Fibroblast of villous mesenchyme (primary cell): ENCODE data around the gene CACNA2D4. TPM values are rescaled to one million over a fixed set of nuclear protein-coding genes. Genes with fewer than 3 reads are reported as not detected.

Experiments
- DNase-seq: peaks from one replicate; pipeline ENCODE4 v3.0.0-alpha.2; 2010; ENCODE audit warnings: low read depth
- H3K4me3 ChIP-seq: 2 replicates; pipeline ENCODE4 v1.5.1; 2011; ENCODE audit warnings: low read depth, mild to moderate bottlenecking, low read length
- CTCF ChIP-seq: IDR thresholded peaks from 2 replicates; pipeline ENCODE4 v1.5.1; 2012; ENCODE audit warnings: low read depth, mild to moderate bottlenecking, low read length; ENCODE audit not compliant: insufficient read depth
- total RNA-seq: library from RNA; depleted of rRNA; stranded (reverse); fragments of >200 nt; gene quantifications from 2 replicates; pipeline ENCODE4 v1.2.3, GENCODE V29; 2012

The CACNA2D4 gene
- total RNA-seq, 1 donor = 1.7 TPM

- DNase-seq = no peak
- H3K4me3 ChIP-seq = no peak overlapping the region
- no peak for TF ChIP-seq CTCF
Observed at GRCh38 chr12:1853716-1854115, 64.7 kb downstream of the CACNA2D4 start.

- TF ChIP-seq CTCF = no peak
- H3K4me3 ChIP-seq = no peak overlapping the region
- no peak for DNase-seq
Observed at GRCh38 chr12:1852076-1852475, 66.4 kb downstream of the CACNA2D4 start.

GRCh38 chr12:1851151-1851701 is 67.2 kb downstream of the CACNA2D4 start:
- DNase-seq = peak; percentile 38
- no peak for TF ChIP-seq CTCF
- no peak overlapping the region for H3K4me3 ChIP-seq

- no peak overlapping the region for H3K4me3 ChIP-seq
- DNase-seq = no peak
- TF ChIP-seq CTCF = no peak
Observed at GRCh38 chr12:1848745-1849144, 69.7 kb downstream of the CACNA2D4 start.

- no peak for DNase-seq
- H3K4me3 ChIP-seq = no peak overlapping the region
- TF ChIP-seq CTCF = no peak
Observed at GRCh38 chr12:1848146-1848545, 70.3 kb downstream of the CACNA2D4 start.

- no peak for TF ChIP-seq CTCF
- H3K4me3 ChIP-seq = no peak overlapping the region
- DNase-seq = no peak
Observed at GRCh38 chr12:1847411-1847810, 71.0 kb downstream of the CACNA2D4 start.
